HEK293 (cell line): ENCODE measurements around the gene LPCAT1.

Experiments used
- CTCF ChIP-seq: fragments of 450-650 bp; formaldehyde crosslinking; IDR thresholded peaks from 2 replicates; pipeline ENCODE4 v1.5.1; 2016; ENCODE audit warnings: missing biosample characterization, missing genetic modification characterization
- KLF10 ChIP-seq: fragments of 450-650 bp; IDR thresholded peaks from 2 replicates; pipeline ENCODE4 v1.5.1; 2018; ENCODE audit warnings: missing biosample characterization, mild to moderate bottlenecking, missing genetic modification characterization
- PRDM1 ChIP-seq: fragments of 450-650 bp; formaldehyde crosslinking; IDR thresholded peaks from 2 replicates; pipeline ENCODE4; 2016; ENCODE audit warnings: missing biosample characterization, missing genetic modification characterization
- REPIN1 ChIP-seq: fragments of 450-650 bp; formaldehyde crosslinking; IDR thresholded peaks from 2 replicates; pipeline ENCODE4 v1.5.1; 2017; ENCODE audit warnings: missing biosample characterization, missing genetic modification characterization, low read depth
- ZNF239 ChIP-seq: fragments of 450-650 bp; formaldehyde crosslinking; IDR thresholded peaks from 2 replicates; pipeline ENCODE4 v1.5.1; 2016; ENCODE audit warnings: missing biosample characterization, missing genetic modification characterization

DNA sequence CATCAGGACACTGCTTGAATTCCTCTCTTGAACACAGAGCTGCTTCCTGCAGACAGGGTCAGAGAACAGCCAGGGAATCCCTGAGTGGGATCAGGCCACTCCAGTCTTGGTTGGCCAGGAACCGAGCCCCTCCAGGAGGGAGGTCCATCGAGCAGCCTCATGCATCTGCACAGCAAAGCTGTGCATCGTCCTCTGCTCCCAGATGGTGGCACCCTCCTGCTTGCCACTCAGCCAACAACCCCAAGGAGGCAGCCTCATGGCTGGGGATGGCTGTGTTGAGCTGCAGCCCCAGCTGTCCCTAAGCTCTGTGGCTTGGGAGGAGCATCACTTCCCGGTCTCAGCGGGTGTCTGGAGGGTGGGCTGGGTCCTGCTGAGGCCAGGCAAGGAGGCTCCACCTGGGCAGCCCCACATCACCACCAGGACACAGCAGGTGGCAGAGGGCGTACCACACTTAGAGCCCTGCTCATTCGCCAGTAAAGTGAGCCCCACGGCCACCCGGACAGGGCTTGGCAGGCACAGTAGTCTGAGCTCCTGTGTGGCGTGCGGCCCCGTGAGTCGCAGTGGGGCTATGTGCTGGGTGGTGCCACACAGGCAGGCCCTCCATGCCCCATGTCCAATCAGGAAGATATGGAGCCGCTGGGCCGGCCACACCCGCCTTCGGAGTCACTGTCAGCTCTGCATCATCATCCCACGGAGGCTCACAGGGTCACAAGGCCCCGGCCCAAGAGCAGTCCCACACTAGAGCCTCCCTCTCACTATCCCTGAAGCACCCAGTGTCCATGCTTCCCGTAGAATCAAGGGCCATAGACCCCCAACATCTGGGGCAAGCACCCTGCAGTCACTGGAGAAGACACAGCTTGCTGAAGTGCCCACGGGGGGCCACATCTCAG, 11.9 kb downstream of the LPCAT1 start:
- TF ChIP-seq KLF10 (tag by site-specific recombination) = no peak
- no peak for TF ChIP-seq PRDM1 (tag by site-specific recombination)
- no peak for TF ChIP-seq REPIN1
- no peak for TF ChIP-seq ZNF239
- TF ChIP-seq CTCF (tag by site-specific recombination) = peak; percentile 61
